ENCODE results near the gene KRT25.
"Not testable (repeated sequence)": the region's sequence is repeated elsewhere in the genome, so short reads cannot be mapped to it uniquely, and the experiment has no call there.

- TF ChIP-seq, protein P1, sequence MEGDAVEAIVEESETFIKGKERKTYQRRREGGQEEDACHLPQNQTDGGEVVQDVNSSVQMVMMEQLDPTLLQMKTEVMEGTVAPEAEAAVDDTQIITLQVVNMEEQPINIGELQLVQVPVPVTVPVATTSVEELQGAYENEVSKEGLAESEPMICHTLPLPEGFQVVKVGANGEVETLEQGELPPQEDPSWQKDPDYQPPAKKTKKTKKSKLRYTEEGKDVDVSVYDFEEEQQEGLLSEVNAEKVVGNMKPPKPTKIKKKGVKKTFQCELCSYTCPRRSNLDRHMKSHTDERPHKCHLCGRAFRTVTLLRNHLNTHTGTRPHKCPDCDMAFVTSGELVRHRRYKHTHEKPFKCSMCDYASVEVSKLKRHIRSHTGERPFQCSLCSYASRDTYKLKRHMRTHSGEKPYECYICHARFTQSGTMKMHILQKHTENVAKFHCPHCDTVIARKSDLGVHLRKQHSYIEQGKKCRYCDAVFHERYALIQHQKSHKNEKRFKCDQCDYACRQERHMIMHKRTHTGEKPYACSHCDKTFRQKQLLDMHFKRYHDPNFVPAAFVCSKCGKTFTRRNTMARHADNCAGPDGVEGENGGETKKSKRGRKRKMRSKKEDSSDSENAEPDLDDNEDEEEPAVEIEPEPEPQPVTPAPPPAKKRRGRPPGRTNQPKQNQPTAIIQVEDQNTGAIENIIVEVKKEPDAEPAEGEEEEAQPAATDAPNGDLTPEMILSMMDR (IDR thresholded peaks at IDR 0.05; ENCODE audit: poor library complexity, severe bottlenecking), result not testable (repeated sequence)
- TF ChIP-seq POLR2AphosphoS5 (IDR thresholded peaks at IDR 0.05); EZH2 (IDR thresholded peaks at IDR 0.05; ENCODE audit: borderline replicate concordance, insufficient read depth, low read length, poor library complexity, severe bottlenecking): not testable (repeated sequence)
Observed at GRCh38 chr17:40748666-40749065, 6.5 kb downstream of the KRT25 start.
